ENCODE results near the gene RIC1.
A peak's percentile ranks its signal among the peaks of the same experiment; 100 is the strongest.
"Not testable (repeated sequence)": the region's sequence is repeated elsewhere in the genome, so short reads cannot be mapped to it uniquely, and the experiment has no call there.

The RIC1 gene

DNA sequence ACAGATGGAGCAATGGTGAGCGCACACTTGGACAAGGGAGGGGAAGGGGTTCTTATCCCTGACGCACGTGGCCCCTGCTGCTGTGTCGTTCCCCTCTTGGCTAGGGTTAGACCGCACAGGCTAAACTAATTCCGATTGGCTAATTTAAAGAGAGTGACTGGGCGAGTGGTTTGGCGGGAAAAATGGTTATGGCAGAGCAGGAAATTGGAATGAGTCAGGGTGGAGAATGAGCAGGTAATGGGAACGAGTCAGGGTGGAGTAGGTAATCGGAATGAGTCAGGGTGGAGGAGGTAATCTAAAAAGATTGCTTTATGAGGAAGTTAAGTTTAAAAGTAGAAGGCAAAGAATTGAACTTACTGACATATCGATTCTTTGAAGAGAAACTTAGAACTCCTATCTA is 46.1 kb downstream of the RIC1 start:
- DNase-seq (ENCODE audit: low spot score): peak; percentile 53

DNA sequence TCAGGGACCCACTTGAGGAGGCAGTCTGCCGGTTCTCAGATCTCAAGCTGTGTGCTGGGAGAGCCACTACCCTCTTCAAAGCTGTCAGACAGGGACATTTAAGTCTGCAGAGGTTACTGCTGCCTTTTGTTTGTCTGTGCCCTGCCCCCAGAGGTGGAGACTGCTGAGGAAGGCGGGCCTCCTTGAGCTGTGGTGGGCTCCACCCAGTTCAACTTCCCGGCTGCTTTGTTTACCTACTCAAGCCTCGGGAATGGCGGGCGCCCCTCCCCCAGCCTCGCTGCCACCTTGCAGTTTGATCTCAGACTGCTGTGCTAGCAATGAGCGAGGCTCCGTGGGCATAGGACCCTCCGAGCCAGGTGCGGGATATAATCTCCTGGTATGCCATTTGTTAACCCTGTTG is 54.7 kb downstream of the RIC1 start:
- DNase-seq (ENCODE audit: low spot score): not testable (repeated sequence)

DNA sequence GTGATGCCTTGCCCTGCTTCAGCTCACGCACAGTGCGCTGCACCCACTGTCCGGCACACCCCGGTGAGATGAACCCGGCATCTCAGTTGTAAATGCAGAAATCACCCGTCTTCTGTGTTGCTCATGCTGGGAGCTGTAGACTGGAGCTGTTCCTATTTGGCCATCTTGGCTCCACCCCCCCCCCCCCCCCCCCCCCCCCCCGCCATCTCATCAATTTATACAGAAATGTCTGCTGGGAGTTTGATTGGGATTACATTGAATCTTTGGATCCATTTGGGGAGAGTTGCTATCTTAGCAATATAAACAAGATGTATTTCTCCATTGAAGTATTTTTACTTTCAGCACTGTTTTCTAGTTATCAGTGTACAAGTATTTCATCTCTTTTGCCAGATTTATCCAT is 55.2 kb downstream of the RIC1 start:
- DNase-seq (ENCODE audit: low spot score): no peak

DNA sequence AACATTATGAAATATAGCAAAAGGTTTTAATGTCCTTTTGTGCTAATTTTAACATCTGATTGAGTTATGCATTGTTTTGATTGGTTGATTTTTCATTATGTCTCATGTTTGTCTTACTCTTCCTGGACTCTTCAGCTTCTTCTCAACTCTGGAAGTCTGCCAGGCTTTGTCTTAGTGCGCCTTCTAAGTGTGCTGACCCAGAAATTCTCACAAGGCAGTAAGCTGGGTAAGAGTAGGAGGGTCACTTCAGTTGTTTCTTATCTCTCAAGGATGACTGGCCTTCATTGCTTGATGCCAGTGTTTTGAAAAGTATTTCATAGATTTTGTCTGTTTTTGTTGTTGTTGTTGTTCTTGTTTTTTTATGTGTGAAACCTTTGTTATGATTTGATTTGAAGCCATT is 59.2 kb downstream of the RIC1 start:
- peak; percentile 9 for DNase-seq (ENCODE audit: low spot score)

DNA sequence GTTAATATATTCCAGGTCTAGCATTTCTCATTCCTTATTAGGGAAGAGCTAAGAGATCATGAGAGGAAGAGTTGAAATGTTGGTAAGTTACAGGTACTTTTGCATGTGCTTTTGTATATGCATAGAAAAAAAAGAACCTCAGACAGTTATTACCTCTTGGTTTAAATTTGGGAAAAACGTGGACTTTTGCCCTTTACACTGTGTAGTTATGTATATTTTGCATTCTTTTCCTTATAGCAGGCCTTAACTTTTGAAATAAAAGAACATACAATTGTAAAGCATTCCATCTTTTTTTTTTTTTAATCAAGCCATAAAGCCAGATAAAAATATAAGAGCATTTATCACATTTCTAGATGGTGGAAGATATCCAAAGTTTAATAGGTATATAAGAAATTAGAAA is 61.4 kb downstream of the RIC1 start:
- no peak for DNase-seq (ENCODE audit: low spot score)

DNA sequence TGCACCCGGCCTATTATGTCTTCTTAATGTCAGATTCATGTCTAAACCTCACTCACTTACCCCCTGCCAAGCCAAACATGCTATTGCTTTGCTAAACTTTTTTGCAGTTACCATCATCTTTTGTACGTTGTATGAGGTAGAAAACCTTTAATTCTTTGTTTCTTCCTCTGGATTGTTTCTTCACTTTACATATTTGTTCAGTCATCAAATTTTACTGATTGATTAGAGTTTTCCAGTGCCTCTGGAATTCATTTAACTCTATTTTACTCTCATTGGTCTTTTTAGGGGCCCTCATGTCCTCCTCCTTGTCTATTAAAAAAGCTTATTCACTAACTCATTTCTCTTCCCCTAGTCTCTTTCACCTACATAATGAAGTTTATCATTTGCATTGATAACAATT is 67.0 kb downstream of the RIC1 start:
- DNase-seq (ENCODE audit: low spot score): no peak

DNA sequence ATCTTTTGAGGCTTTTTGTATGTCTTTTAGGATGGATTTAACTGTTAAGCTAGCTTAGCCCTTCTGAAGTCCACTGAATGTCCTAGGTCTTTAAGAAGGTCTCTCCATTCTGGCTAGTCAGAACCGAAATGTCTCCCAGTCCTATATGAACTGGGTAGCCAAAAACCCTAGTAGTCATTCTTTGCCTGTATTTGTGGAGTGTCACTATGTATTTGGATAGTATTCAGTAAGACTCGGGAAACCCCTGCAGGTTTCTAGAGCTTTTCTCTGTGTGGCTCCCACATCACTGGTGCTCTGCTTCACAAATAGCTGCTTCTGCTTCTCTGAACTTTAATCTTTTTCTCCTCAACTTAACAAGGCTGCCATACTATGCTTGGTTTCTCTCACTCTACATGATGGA is 68.0 kb downstream of the RIC1 start:
- no peak for DNase-seq (ENCODE audit: low spot score)

DNA sequence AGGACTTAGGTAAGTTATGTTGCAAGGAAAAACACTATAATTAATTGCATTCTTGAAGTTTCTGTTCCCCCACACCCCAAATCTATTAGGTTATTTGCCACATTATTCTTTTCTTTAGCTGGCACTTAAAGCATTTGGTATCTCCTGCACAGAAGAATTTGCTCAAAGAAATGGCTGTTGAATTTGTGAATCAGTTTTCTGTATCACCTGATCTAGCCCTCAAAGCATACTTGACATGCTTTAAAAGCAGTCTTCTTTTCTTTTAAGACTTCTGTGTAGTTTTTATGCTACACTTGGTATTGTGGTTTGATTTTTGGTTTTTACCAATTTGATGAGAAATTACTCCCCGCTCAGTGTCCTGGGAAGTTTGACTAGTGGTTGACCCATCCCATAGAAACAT is 69.1 kb downstream of the RIC1 start:
- no peak for DNase-seq (ENCODE audit: low spot score)

DNA sequence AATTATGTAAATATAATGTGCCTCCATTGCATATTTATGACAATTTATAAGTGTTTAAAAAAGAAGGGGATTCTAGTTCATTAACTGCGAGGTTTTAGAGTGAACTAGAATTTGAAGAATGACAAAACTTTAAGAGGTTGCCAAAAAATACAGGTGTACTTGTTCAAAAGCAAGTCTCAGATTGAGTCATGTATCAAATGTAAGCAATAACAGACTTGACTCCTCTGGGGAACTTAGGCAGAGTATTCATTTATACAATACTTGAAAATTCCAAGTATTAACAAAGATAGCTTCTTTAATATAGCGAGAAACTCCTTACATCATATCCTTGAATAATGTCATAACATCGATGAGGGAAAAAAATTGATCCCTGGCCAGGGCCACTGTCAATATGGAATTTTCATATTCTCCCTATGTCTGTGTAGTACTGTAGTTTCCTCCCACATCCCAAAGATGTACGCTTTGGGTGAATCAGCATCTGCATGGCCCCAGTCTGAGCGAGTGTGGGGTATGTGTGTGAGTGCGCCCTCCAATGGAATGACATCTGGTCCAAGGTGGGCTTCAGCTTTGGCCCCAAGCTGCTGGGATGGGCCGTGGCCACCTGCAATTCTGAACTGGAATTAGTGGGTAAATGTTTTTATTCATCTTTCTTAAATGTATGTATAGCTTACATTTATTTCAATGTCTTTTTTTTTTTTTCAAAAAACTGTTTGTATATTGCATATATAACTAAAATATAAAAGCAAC is 70.1 kb downstream of the RIC1 start:
- no peak for DNase-seq (ENCODE audit: low spot score)

DNA sequence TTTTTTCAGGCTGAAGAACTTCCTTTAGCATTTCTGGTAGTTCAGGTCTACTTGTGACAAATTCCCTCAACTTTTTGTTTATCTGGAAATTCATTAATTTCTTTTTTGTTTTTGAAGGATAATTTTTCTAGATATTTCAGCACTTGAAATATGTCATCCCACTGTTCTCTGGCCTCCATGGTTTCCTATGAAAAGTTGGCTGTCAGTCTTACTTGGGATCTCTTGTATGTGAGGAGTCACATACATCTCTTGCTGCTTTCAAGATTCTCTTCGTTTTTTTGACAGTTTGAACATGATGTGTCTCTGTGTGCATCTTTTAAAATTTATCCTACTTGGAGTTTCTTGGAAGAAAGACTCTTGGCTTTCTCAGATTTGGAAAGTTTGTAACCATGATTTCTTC is 79.5 kb downstream of the RIC1 start:
- DNase-seq (ENCODE audit: low spot score): no peak

DNA sequence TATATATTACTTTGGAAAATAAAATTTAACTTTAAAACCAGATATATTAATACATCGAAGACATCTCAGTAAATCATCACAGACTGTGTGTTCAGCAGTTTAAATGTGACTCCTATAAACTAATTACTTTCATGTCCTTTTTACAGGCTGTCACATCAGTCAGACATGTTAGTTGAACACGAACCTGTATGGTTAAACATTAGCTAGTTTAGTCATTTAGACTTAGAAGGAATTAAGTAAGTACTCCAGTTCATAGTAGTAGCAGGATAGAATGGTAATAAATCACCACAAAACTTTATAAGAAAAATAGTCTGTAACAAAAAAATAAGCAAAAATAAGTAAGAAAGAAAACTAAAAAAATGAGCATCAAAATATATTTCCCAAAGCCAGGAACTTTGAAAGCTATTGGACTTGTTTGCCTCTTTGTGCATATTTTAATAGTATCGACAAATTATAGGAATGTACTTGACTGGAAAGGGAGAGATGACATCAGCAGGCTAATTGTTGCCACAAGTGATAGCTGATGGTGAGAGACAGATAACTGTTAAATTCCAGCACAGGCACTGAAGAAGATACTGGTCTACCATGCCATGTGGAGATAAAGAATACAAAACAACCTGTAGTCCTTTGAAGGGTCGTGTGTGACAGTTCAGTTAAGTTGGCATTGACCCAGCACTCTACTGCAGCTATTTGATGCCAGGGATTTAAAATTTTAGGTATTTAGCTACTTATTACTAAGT is 83.9 kb downstream of the RIC1 start:
- DNase-seq (ENCODE audit: low spot score): no peak

DNA sequence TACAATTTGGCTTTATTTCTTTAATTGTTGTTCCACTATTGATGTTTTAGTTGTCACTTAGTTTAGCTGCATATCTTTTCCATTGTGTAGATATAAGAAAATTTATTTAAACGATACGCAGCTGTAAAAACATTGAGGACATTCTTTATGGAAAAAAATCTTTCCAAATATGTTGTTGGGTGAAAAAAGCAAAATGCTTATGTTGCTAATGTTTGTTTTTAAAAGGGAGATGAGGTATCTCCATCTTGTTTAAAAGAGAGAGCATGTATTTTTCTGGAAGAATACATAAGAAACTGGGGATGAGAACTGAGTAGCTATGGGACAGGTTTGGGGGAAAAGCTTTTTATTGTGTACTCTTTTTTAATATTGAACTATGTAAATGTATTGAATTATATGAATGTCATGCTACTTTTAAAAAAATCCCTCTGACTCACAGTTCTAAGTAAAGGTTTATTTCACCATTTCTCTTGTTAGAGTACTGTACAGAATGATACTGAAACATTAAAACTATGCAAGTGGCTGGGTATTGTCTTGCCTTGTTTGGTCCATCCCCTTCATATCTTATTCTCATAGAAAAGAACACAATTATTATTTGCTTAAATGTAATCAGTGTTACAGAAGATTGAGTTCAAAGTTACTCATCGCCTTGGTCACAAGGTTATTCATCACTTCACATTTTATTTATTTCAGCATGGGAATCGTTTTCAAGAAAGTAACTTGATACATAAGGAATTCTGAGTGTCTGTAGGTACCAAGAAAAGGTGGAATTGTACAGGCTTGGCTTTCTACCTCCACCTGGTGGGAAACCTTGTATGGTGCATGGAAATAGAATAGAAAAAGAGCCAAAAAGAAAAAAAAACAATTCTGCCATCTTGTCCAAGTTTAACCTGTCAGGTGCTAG is 85.8 kb downstream of the RIC1 start:
- peak; percentile 29 for DNase-seq (ENCODE audit: low spot score)

DNA sequence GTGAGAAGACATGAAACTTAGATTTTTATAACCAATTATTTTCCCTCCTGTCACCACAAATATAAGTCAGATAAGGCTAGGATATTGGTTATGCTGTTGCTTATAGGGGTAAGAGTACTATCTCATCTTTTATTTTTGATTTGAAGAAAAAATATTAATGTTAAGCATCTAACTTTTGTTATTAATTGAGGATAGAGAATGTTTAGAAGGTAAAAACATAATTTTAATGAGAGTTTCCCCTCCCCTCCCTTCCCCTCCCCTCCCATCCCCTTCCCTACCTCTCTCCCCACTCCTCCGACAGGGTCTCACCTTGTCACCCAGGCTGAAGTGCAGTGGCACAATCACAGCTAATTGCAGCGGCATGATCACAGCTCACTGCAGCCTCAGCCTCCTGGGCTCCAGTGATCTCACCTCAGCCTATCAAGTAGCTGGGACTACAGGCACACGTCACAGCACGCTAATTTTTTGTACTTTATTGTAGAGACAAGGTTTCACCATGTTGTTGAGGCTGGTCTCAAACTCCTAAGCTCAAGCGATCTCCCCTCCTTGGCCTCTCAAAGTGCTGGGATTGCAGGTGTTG is 86.7 kb downstream of the RIC1 start:
- no peak for DNase-seq (ENCODE audit: low spot score)

DNA sequence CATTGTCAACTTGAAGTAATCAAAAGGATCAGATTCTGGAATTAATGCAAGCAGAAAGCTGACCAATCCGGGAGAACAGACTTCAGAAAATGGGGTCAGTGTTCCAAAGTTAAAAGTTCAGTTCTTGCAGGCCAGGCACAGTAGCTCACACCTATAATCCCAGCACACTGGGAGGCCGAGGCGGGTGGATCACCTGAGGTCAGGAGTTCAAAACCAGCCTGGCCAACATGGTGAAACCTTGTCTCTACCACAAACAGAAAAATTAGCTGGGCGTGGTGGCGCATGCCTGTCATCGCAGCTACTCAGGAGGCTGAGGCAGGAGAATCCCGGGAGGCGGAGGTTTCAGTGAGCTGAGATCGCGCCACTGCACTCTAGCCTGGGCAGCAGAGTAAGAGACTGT is 88.5 kb downstream of the RIC1 start:
- DNase-seq (ENCODE audit: low spot score): not testable (repeated sequence)

DNA sequence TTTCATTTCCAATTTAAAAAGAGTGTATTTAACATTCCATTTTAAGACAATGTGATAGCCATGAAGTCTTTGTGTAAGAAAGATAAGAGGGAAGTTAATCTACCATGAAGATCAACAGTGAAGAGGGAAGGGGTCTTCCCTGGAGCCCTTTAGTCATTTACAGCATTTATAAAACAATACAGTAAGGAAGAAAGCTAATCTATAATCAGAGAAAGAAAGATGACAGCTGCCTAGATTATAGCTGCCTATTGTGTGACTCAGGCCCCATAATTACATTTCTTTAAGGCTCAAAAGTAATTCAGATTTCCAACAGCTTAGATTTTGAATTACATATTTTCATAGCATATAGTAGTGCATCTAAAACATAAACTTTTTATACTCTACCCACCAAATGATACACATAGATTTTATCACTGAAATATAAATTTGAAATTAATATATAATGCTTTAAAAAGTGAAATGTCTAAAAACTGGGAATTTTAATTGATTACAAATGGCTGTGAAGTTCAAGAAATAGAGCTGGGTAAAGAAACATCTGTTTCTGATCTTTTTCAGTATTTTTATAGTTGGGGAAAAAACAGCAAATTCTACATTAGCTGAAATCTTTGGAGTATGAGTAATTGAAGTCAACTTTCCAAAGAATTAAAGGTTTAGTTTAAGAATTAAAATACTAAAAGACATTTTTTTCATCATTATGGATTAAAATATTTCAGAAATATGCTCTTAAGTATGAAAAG is 89.6 kb downstream of the RIC1 start:
- DNase-seq (ENCODE audit: low spot score): no peak

DNA sequence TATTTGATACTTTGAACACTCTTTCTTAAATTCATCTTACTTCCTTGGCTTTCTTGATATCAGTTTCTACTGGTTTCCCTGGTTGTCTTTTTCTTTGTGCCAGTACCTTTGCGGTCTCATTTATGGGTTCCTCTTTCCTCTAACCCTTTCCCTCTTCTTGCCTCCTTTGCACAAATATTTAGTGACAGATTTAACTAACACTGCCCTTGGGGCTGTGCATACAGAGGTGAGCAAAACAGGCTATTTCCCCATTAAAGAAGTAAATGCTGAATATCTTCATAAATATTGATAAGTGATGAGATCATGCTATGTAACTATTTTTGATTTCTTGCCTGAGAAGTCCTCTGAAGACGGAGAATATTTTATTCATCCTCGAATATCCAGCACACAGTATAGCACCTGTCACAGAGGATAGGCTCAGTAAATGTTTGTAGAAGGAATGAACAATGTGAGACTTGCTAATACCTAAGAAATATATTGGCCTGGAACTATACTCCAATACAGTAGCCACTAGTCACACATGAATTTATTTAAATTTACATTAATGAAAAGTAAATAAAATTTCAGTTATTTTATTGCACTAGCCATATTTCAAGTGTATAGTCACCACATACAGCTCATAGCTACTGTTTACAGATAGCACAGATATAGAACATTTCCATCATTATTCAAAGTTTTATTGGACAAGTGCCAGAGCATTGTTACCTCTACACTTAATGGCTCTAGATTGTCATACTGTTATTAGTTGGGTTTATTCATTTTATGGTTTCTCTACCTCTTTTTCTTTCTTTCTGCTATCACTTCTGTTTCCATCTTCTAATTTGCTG is 90.4 kb downstream of the RIC1 start:
- no peak for DNase-seq (ENCODE audit: low spot score)

DNA sequence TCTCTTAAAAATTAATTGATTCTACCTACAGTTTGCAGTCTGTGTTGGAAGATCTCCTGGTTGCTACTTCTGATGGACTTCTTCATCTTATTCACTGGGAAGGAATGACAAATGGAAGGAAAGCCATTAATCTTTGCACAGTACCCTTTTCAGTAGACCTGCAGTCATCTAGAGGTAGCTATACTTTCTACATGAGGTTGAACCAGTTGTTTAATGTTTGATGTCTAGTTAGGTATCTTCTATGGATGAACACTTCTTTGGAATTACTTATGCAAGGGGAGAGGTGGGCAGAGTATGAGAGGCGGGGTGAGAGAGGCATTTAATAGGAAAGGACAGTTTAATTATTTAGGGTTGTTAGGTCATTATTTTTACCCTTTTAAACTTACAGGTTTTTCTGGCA is 91.2 kb downstream of the RIC1 start:
- DNase-seq (ENCODE audit: low spot score): no peak

DNA sequence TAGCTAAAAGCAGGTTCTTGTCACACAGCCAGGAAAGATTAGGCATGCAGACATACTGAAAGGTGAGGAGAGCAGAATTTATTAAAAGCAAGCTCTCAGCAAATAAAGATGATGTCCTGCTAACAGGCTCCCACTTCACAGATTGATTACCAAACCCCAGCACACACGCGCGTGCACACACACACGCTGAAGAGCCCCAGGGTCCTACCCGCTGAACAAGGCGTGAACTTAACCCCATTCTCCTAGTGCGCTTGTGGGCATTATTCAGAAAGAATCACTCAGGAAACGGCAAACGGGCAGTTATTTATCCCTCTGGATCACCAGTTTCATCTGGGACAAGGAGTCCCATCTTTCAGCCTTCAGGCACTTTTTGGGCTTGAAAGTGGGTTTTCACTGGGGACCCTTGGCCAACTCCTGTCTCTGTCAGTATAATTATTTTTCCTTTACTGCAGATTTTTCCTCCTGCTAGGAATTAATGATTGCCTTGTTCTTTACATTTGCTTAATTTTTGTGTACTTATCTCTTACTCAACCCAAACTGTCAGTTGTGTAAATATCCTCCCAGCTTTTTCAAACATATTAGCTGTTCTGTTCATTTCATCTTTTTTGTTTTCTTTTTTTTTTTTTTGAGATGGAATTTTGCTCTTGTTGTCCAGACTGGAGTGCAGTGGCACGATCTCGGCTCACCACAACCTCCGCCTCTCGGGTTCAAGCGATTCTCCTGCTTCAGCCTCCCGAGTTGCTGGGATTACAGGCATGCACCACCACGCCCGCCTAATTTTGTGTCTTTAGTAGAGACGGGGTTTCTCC is 92.6 kb downstream of the RIC1 start:
- DNase-seq (ENCODE audit: low spot score): no peak

DNA sequence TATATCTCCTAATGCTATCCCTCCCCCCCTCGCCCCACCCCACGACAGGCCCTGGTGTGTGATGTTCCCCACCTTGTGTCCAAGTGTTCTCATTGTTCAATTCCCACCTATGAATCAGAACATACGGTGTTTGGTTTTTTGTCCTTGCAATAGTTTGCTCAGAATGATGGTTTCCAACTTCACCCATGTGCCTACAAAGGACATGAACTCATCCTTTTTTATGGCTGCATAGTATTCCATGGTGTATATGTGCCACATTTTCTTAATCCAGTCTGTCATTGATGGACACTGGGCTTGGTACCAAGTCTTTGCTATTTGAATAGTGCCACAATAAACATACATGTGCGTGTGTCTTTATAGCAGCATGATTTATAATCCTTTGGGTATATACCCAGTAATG is 93.8 kb downstream of the RIC1 start:
- not testable (repeated sequence) for DNase-seq (ENCODE audit: low spot score)

DNA sequence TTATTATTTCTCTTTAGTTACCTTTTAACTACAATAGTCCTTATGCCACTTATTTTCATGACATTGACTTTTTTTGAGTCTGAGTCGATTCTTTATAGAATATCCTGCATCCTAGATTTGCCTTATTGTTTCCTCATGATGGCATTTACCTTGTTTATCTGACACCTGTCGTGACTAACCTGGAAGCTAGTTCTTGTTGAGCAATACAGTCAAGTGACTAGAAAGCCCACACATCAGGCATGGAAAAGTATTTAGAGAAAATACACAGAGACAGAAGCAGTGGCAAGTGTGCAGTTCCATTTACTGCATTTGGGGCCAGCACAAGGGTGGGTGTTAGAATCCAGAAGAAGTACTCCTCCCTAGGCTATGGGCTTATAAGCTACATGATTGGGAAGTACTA is 106.2 kb downstream of the RIC1 start:
- no peak for DNase-seq (ENCODE audit: low spot score)
